Astrocyte (in vitro differentiated cells and primary cell): ENCODE measurements around the gene TOP1. TPM values are rescaled to one million over a fixed set of nuclear protein-coding genes. Genes with fewer than 3 reads are reported as not detected.

Experiments
- DNase-seq: peaks from one replicate; pipeline ENCODE4 v3.0.0-alpha.2; 2010; ENCODE audit warnings: low read depth
- FAIRE-seq: peaks from 2 replicates; lab custom pipeline; 2011; peaks lifted over from hg19 to GRCh38; lab: Jason Lieb, UNC
- H2AFZ ChIP-seq: 2 replicates; pipeline ENCODE4 v1.6.0; 2012; ENCODE audit warnings: low read depth, low read length, inconsistent platforms
- H3K27ac ChIP-seq: 2 replicates; pipeline ENCODE4 v1.5.1; 2011; ENCODE audit warnings: low read depth, low read length, inconsistent platforms
- H3K27me3 ChIP-seq: 2 replicates; pipeline ENCODE4 v1.6.0; 2011; ENCODE audit warnings: low read length, inconsistent platforms; ENCODE audit not compliant: insufficient read depth
- H3K36me3 ChIP-seq: 2 replicates; pipeline ENCODE4 v1.5.1; 2011; ENCODE audit warnings: low read length, inconsistent platforms; ENCODE audit not compliant: insufficient read depth
- H3K4me1 ChIP-seq: 2 replicates; pipeline ENCODE4 v1.5.1; 2011; ENCODE audit warnings: low read length, inconsistent platforms; ENCODE audit not compliant: insufficient read depth
- H3K4me2 ChIP-seq: 2 replicates; pipeline ENCODE4 v1.6.0; 2012; ENCODE audit warnings: low read length, inconsistent platforms
- H3K4me3 ChIP-seq: 2 replicates; pipeline ENCODE4 v1.5.1; 2011; ENCODE audit warnings: low read depth, mild to moderate bottlenecking, low read length, inconsistent platforms; ENCODE audit not compliant: insufficient read depth
- H3K79me2 ChIP-seq: 2 replicates; pipeline ENCODE4 v1.6.0; 2012; ENCODE audit warnings: mild to moderate bottlenecking, low read length, inconsistent platforms; ENCODE audit not compliant: insufficient read depth
- H3K9ac ChIP-seq: 2 replicates; pipeline ENCODE4 v1.6.0; 2012; ENCODE audit warnings: mild to moderate bottlenecking, low read length, inconsistent platforms
- H3K9me3 ChIP-seq: 2 replicates; pipeline ENCODE4 v1.5.1; 2012; ENCODE audit warnings: low read depth, mild to moderate bottlenecking, low read length, inconsistent platforms; ENCODE audit not compliant: insufficient read depth
- H4K20me1 ChIP-seq: 2 replicates; pipeline ENCODE4 v1.6.0; 2012; ENCODE audit warnings: low read length, inconsistent platforms; ENCODE audit not compliant: insufficient read depth
- H3K27ac Mint-ChIP-seq: one replicate; pipeline ENCODE4 v1.8.0; 2021; ENCODE audit warnings: mild to moderate bottlenecking, mixed read lengths; ENCODE audit not compliant: unreplicated experiment
- H3K27me3 Mint-ChIP-seq: one replicate; pipeline ENCODE4 v1.8.0; 2021; ENCODE audit warnings: low read depth, mixed read lengths; ENCODE audit not compliant: unreplicated experiment
- H3K36me3 Mint-ChIP-seq: one replicate; pipeline ENCODE4 v1.8.0; 2021; ENCODE audit warnings: low read depth, mixed read lengths; ENCODE audit not compliant: unreplicated experiment
- H3K4me1 Mint-ChIP-seq: one replicate; pipeline ENCODE4 v1.8.0; 2021; ENCODE audit warnings: low read depth, mixed read lengths; ENCODE audit not compliant: unreplicated experiment
- H3K4me3 Mint-ChIP-seq: one replicate; pipeline ENCODE4 v1.8.0; 2021; ENCODE audit warnings: mild to moderate bottlenecking, moderate library complexity, mixed read lengths; ENCODE audit not compliant: unreplicated experiment
- H3K9me3 Mint-ChIP-seq: one replicate; pipeline ENCODE4 v1.8.0; 2021; ENCODE audit warnings: mild to moderate bottlenecking, mixed read lengths; ENCODE audit not compliant: unreplicated experiment
- CTCF ChIP-seq: IDR thresholded peaks from 2 replicates; pipeline ENCODE4 v1.5.1; 2011; ENCODE audit warnings: low read depth, mild to moderate bottlenecking, inconsistent platforms, low read length, moderate library complexity; ENCODE audit not compliant: insufficient read depth
- EZH2 ChIP-seq: IDR thresholded peaks from 2 replicates; pipeline ENCODE4 v1.6.1; 2012; ENCODE audit warnings: mild to moderate bottlenecking, low read length, inconsistent platforms; ENCODE audit not compliant: insufficient read depth
- total RNA-seq: library from RNA; stranded (reverse); gene quantifications from 2 replicates; pipeline ENCODE4 v1.2.1, GENCODE V29; 2021

The TOP1 gene
- total RNA-seq, 1 donor from 2014 or later: 63.5 TPM

DNA sequence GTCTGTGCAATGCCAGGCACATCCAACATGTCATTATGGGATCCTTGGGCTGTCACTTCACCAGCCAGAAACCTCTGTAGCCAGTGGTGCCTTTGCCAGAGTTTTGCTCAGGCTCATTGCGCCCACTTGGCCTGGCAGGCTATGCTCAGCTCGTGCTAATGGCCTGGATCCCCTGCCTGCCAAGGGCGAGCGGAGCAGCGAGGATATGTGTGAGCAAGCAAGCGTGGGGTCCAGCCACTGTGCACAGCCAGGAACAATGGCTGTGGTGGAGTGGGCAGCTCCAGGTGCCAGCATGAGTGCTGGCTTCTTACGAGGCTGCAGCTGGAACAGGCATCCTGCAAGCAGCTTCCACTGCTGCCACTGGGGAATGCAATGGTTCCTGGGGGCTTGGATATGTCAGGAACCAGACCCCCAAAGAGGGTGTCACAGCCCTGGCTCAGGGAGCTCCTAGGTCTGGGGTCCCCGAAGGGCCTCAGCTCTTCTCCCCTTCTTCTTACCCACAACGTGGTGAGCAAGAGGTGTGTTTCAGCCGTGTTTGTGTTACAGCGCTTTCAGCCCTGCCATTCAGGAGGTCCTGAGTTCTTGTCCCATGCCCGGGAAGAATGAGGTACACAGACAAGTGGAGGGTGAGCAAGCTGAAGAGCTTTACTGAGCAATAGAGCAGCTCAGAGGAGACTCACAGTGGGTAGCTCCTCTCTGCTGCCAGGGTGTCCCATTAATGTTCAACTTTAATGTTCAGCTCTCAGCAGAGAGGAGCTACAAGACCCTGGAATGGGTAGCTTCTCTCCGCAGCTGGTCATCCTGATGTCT is 22.3 kb upstream of the TOP1 start:
- Histone ChIP-seq H4K20me1 (no peaks in the 10 kb centered on the region), H3K9me3 (peaks cover 4% of the 10 kb centered on the region), H2AFZ (no peak overlapping the region), H3K4me1 (peaks cover 61% of the 10 kb centered on the region), H3K79me2 (no peaks in the 10 kb centered on the region), H3K4me2 (peak overlapping the region; percentile 77), H3K27me3 (no peaks in the 10 kb centered on the region), H3K4me3 (no peak overlapping the region), H3K27ac (no peak overlapping the region), H3K9ac (no peak overlapping the region), H3K36me3 (no peaks in the 10 kb centered on the region)
- no peaks in the 10 kb centered on the region for H3K27me3 Mint-ChIP-seq
- H3K4me1 Mint-ChIP-seq: peaks cover 27% of the 10 kb centered on the region
- no peaks in the 10 kb centered on the region for H3K9me3 Mint-ChIP-seq
- FAIRE-seq (no peak), DNase-seq (no peak)
- H3K27ac Mint-ChIP-seq: no peak overlapping the region
- no peaks in the 10 kb centered on the region for H3K36me3 Mint-ChIP-seq
- no peak for TF ChIP-seq CTCF
- no peak for TF ChIP-seq EZH2
- no peak overlapping the region for H3K4me3 Mint-ChIP-seq

DNA sequence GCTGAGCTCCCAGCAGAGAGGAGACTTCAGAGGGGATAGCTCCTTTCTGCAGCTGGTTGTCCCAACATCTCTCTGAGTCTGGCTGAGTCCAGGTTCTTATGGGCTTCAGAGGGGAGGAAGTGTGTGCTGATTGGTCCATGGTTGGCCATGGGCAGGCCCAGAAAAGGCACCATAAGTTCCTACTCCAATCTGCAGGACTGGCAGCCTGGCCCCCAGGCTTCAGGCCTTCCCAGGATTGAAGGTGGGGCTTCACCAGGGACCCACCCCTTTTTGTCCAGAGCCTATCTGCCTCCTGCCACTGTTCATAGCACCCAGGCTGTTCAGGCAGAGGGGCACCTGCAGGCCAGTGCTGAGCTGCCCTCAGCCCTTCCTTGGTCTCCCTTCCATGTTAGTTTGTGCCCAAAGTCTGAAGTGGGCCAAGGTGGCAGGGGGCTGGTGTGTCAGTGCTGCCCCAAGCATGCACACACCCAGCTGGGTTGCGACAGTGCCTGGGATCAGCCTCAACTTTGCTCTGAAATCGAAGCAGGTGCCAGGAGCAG is 21.6 kb upstream of the TOP1 start:
- no peak overlapping the region for H3K9ac ChIP-seq
- no peaks in the 10 kb centered on the region for H3K79me2 ChIP-seq
- TF ChIP-seq CTCF (no peak), EZH2 (no peak)
- no peaks in the 10 kb centered on the region for H3K9me3 Mint-ChIP-seq
- peaks cover 61% of the 10 kb centered on the region for H3K4me1 ChIP-seq
- H3K27ac ChIP-seq: no peak overlapping the region
- H4K20me1 ChIP-seq: no peaks in the 10 kb centered on the region
- no peak overlapping the region for H2AFZ ChIP-seq
- H3K27me3 Mint-ChIP-seq: peaks cover 3% of the 10 kb centered on the region
- no peak for DNase-seq
- no peaks in the 10 kb centered on the region for H3K27me3 ChIP-seq
- no peaks in the 10 kb centered on the region for H3K36me3 ChIP-seq
- FAIRE-seq: no peak
- no peak overlapping the region for H3K4me2 ChIP-seq
- H3K4me1 Mint-ChIP-seq: peaks cover 27% of the 10 kb centered on the region
- H3K36me3 Mint-ChIP-seq: no peaks in the 10 kb centered on the region
- H3K4me3 Mint-ChIP-seq: no peak overlapping the region
- peaks cover 4% of the 10 kb centered on the region for H3K9me3 ChIP-seq
- H3K27ac Mint-ChIP-seq: no peak overlapping the region
- H3K4me3 ChIP-seq: no peak overlapping the region

DNA sequence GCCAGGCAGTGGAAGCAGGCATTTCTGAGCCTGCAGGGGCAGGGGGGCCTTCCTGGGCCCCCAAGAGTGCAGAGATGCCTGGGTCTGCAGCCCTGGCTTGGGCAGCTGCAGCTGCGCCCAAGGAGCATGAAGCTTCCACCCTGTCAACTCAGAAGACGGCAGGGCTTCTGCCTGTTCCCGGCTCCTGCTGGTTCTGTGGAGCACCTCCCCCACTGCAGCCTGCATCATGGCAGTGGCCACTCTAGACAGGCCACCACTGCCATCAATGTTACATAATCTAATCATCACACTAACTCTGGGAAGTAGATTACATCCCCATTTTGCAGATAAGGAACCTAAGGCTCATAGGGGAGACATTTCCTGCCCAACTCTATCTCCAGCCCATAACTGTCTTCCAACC is 21.1 kb upstream of the TOP1 start:
- Mint-ChIP-seq H3K4me1 (peaks cover 28% of the 10 kb centered on the region), H3K9me3 (no peaks in the 10 kb centered on the region), H3K4me3 (no peak overlapping the region), H3K27ac (no peak overlapping the region), H3K27me3 (peaks cover 6% of the 10 kb centered on the region), H3K36me3 (no peaks in the 10 kb centered on the region)
- H3K4me1 ChIP-seq: peaks cover 61% of the 10 kb centered on the region
- H4K20me1 ChIP-seq: no peaks in the 10 kb centered on the region
- no peak overlapping the region for H3K9ac ChIP-seq
- no peaks in the 10 kb centered on the region for H3K79me2 ChIP-seq
- FAIRE-seq (no peak), DNase-seq (no peak)
- H3K36me3 ChIP-seq: no peaks in the 10 kb centered on the region
- peak overlapping the region; percentile 75 for H3K4me2 ChIP-seq
- peaks cover 4% of the 10 kb centered on the region for H3K9me3 ChIP-seq
- no peak overlapping the region for H2AFZ ChIP-seq
- no peak for TF ChIP-seq EZH2
- no peak for TF ChIP-seq CTCF
- H3K4me3 ChIP-seq: no peak overlapping the region
- no peaks in the 10 kb centered on the region for H3K27me3 ChIP-seq
- no peak overlapping the region for H3K27ac ChIP-seq
